ENCODE measurements around the gene VAT1L.

The VAT1L gene

DNA sequence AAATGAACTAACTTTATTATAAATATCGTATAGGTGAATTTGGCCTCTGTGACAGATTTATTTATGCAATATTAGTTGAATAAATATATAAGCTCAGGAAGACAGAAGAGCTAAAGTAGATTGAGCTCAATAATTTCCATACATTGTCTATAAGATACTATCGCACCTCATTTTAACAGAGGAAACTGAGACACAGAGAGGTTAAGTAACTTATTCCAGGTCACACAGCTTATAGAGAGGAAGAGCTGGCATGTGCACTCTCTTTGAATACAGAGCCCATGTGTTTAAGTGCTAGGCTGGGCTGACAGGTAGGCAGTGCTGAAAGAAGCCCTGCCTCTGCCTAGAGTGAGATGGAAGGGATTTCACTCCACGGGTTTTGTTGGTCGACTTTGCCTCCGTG is 48.4 kb downstream of the VAT1L start:
- DNase-seq = no peak

DNA sequence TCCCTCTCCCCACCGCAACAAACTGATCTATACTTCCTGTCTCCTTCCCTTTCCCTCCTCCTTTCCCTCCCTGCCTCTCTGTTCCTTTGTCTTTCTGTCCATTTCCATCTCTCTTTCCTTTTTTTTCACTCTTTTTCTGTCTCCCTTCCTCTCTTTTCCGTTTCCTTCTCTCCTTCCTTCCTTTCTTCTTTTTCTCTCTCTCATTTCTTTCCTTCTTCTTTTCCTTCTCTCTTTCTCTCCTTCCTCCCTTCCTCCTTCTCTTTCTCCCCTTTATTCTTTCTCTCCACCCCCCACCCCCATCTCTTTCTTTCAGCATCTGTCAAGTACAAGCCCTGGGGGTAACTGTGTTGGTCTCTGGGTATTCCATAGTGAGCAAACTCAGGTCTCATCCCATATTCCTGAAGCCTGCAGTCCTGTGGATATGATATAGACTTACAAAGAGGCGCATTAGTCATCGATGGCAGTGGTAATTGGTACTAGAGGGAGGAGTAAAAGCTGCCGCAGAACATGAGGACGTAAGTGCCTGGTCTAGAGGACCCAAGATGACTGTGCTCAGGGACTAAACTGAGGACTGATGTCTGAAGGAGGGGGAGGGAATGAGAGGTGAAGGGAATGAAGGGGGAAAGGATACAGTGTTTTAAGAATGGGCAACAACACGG is 50.4 kb downstream of the VAT1L start:
- no peak for DNase-seq

DNA sequence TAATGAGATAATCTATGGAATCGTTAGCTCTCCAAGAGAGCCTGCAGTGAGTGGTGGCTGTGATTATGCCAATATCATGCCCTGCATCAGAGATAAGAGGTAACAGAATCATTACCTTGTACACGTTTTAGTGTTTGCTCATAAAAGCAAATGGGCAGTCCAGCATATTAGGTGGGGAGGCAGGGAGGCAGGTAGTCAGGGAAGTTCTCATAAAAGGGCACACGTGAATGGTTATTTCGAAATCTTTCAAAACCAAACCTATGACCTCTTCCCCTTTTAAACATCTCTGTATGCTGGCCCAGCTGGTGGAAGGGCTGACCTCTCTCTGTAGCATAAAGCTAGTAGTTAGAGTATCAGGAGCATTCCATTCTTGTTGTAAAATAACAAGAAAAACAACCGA is 51.7 kb downstream of the VAT1L start:
- no peak for DNase-seq

- no peak for DNase-seq
Observed at GRCh38 chr16:77840673-77841501, 52.5 kb downstream of the VAT1L start.

DNA sequence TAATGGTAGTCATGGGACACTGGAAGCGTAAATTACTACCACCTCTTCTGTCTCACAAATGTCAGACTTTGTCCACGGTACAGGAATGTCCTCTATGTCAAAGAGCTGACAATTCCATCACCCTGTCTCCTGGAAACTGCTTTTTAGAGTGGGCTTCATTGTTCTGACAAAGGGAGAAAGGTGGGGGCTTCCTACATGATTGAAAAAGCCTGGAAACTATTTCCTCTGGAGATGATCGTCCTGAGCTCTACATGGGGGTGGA is 53.1 kb downstream of the VAT1L start:
- DNase-seq = no peak

DNA sequence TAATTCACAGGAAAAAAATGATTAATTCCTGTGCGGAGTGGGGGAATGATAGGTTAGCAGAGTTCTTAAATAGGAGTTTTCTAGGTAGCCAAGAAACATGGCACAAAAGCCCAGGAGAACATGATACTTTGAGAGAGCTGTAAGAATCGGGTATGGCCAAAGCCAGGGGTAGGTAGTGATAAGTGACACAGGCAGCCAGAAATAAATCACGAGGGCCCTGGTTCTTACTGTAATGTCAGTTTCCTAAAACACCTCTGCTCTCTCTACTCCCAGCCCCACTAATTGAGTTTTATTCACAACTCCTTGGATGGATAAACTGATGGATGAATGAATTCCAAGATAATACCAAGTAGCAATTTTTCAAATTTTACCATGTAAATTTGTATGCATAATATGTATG is 54.1 kb downstream of the VAT1L start:
- DNase-seq = no peak

- DNase-seq = no peak
Observed at GRCh38 chr16:77843405-77843804, 55.0 kb downstream of the VAT1L start.

- no peak for DNase-seq
Observed at GRCh38 chr16:77844801-77845200, 56.4 kb downstream of the VAT1L start.

DNA sequence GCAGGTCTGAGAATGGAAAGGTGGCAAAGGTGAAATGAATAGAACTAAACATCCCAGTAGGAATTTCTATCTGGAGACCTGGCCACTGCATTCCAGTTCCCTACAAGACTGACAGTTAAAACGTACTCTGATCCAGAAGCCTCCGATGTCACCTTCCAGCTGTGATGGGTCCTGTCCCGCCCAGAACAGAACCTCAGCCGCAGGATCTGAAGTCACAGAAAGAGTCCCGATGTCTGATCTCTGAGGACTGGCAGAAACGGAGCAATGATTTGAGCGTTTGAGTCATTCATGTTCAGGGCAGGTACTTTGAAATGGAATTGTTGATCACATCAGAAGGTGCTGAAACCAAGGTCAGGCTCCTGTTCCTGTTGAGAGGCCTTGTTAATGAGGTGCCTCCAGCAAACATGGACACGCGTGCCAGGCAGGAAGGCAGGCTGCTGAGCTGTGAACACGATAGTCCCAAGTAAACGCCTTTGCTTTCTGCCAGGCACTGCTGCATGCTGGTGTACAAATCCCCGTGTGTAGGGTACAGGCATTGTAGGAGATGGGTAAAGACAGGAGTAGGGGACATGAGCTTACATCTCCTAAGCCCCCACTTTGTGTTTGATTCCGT is 61.4 kb downstream of the VAT1L start:
- no peak for DNase-seq

DNA sequence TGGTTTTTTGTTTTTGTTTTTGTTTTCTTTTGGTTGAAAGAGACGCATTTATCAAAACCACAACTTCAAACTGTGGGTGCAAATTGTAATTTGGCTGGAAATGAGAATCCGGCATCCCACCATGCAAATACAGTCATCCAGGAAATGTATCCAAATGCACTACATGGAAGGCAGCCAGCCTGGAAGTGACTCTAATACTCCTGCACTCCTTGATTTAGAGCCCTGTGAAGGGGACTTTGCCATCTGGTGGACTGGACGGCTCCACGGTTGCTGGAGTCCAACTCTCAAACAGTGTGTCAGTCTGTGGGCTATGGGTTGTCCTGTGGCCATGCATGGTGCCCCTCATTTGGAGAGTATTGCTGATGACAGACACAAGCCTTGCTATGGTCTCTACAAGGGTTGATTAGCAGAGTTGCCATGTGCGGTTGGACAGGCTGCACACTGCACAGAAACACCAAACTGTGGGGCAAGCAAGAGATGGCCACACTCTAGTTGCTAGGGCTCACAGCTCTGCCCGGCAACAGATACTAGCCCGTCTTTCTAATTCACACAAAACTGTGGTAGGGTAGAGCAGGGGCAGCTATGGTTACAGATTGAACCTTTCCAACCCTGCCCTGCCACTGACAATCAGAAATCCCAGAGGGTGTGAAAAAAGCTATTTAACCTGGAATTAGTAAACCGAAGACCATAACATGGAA is 62.4 kb downstream of the VAT1L start:
- DNase-seq = no peak

GRCh38 chr16:77853161-77853560 is 64.8 kb downstream of the VAT1L start:
- DNase-seq = no peak

GRCh38 chr16:77856438-77857160 is 68.2 kb downstream of the VAT1L start:
- DNase-seq = no peak

DNA sequence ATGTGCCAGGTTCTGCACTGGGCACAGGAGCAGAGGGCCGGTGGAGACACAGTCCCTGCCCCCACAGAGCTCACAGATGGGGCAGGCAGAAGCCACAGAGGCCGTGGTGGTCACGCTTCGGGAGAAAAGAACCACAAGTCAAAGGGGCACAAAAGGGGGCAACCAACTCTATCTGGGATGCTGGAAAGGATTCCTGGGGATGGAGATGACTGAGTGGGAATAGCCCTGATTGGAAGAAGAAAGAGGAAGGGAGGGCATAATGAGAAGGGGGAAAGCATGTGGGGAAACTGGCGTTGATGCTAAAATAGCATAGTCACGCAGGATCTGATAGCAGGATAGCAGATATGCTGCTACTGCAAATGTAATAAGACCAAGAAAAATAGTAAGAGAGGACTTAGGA is 69.7 kb downstream of the VAT1L start:
- DNase-seq = no peak

- no peak for DNase-seq
Observed at GRCh38 chr16:77859493-77860232, 71.3 kb downstream of the VAT1L start.

- no peak for DNase-seq
Observed at GRCh38 chr16:77860953-77861352, 72.6 kb downstream of the VAT1L start.

DNA sequence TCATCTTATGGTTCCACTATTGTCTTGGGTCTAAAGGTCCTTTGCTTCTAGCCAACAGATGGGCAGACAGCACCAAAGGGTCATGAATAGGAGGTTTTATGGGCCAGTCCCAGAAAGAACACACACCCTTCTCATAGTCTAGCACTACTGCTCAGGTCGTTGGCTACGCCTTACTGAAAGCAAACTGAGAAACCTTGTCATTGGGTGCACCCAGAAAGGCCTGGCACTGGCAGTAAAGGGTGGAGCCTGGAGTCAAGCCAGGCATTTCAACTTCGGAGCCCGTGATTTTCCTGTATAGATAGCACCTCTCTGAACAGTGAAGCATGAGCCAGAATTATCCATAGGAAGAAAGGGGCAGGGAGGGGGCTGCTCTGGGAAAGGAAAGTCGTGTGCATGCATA is 74.9 kb downstream of the VAT1L start:
- DNase-seq = no peak

GRCh38 chr16:77866752-77867151 is 78.4 kb downstream of the VAT1L start:
- DNase-seq = no peak

GRCh38 chr16:77868052-77868451 is 79.7 kb downstream of the VAT1L start:
- DNase-seq = no peak

- DNase-seq = no peak
Observed at GRCh38 chr16:77868478-77868877, 80.1 kb downstream of the VAT1L start.

DNA sequence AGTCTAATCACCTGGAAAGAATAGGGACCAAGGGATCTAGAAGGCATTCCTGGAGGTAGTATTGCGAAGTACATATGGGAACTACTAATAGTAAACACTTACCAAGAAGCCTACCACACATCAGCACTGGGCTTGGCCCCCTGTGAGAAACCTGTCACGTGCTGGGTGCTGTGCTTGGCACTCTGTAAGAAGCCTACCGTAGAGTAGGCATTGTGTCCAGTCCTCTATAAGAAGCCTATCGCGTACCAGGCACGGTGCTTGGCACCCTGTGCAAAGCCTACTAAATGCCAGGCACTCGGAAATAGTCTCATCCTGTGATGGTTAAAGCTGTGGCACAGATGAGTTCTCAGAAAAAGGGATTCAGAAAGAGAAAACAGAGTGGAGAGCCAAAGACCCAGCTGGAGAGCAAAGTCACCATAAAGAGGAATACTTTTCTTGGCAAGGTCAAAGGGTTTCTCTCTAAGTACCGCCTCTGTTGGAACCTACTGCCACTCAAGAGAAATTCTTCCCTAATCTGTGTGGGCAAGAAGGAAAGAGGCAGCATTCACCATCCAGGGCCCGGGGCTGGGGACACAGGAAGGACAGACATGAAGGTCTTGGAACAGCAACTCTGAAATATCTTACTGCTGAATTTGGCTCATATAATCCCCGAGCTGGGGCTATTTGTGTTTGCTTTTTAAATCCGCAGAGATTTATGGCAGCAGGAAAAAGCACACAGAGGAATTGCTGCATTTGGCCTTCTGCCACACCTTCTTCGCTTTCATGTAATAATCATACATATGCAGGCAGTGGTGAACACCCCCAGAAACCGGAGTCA is 81.8 kb downstream of the VAT1L start:
- DNase-seq = no peak

DNA sequence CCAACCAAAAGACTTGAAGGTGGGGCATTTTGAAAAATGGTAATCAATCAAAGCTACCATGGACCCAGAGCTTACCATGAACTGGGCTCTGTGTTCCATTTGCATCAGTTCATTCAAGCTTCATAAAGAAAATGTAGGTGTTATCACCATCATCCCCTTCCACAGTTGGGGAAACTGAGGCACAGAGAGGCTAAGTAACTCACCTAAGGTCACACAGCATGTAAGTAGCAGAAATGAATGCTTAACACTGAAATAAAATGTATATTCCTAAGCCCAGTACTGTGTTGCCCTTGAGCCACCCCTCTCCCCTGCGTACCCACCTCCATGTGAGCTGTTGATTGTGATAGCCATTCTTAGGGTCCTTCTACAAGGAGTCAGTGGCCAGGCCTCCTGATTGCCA is 83.6 kb downstream of the VAT1L start:
- no peak for DNase-seq

DNA sequence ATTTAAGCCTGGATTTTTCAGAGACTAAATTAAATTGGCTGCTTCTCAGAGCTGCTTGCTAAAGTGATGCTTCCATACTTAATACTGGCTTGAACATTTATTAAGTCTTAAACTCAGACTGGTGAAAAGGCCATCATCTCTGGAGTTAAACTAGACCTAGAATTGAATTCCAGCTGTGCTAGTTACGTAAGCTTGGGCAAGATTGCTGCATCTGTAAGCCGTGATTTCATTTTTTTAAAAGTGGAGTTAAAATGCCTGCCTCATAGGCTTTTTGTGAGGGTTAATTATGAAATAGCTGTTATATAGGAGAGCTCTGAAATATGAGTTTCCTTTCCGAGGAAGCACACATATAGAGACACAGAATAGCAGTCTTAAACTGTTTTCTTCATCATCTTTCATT is 84.7 kb downstream of the VAT1L start:
- no peak for DNase-seq

Measured in midbrain (tissue), 1 donor.